Measurements from ENCODE around the gene TOMM20L. TPM values are rescaled to one million over a fixed set of nuclear protein-coding genes. Genes with fewer than 3 reads are reported as not detected.
A peak's percentile ranks its signal among the peaks of the same experiment; 100 is the strongest.

TOMM20L gene
- total and polyA plus RNA-seq, 2 of the 13 experiments (the other 11 are each of a cell fraction or from before 2014, with no cell fraction given): 0.46 TPM; not detected in 1

GRCh38 chr14:58427281-58428117, 31.8 kb downstream of the TOMM20L start, which contains the start of the genes KIAA0586 and TIMM9 (continued):
- no peak for TF ChIP-seq CTCF (CRISPR knock-in tag; IDR thresholded peaks at IDR 0.05)
- TF ChIP-seq ELF1 (CRISPR knock-in tag; IDR thresholded peaks at IDR 0.05): peak; percentile 70; the same call in 1 of the 2 replicates
- no peak for TF ChIP-seq HMGA1 (CRISPR knock-in tag; conservative IDR thresholded peaks at IDR 0.05)
- TF ChIP-seq MIER2 (CRISPR knock-in tag; IDR thresholded peaks at IDR 0.05): no peak; the same call in 1 of the 2 replicates
- no peak for TF ChIP-seq ZNF101 (CRISPR knock-in tag; IDR thresholded peaks at IDR 0.05; ENCODE audit: borderline replicate concordance, low read depth)
- no peak for TF ChIP-seq ZFP36L2 (CRISPR knock-in tag; IDR thresholded peaks at IDR 0.05)
- 0 out of 2 replicates have a peak, but pooled peaks have one; percentile 57 for TF ChIP-seq ZNF674 (CRISPR knock-in tag; IDR thresholded peaks at IDR 0.05; ENCODE audit: low read depth)
- no peak for TF ChIP-seq NFE2L2 (IDR thresholded peaks at IDR 0.05; ENCODE audit: low read length)
- TF ChIP-seq SIX4 (CRISPR knock-in tag; IDR thresholded peaks at IDR 0.05): peak; percentile 47; the same call in 1 of the 2 replicates
- no peak for TF ChIP-seq HOMEZ (CRISPR knock-in tag; IDR thresholded peaks at IDR 0.05; ENCODE audit: low read depth)
- TF ChIP-seq RARG (CRISPR knock-in tag; IDR thresholded peaks at IDR 0.05; ENCODE audit: low read depth): no peak
- 0 out of 2 replicates have a peak, but pooled peaks have one; percentile 15 for TF ChIP-seq ZNF749 (CRISPR knock-in tag; IDR thresholded peaks at IDR 0.05; ENCODE audit: borderline replicate concordance)
- no peak for TF ChIP-seq ZNF598 (CRISPR knock-in tag; IDR thresholded peaks at IDR 0.05; ENCODE audit: borderline replicate concordance)
- 0 out of 4 replicates have a peak, but pooled peaks of 1 of the 2 experiments have one; percentile 28 for TF ChIP-seq KLF16 (CRISPR knock-in tag; IDR thresholded peaks at IDR 0.05)
- no peak for TF ChIP-seq XBP1 (CRISPR knock-in tag; IDR thresholded peaks at IDR 0.05)
- TF ChIP-seq ZNF256 (CRISPR knock-in tag; conservative IDR thresholded peaks at IDR 0.05): no peak
- TF ChIP-seq SOX5 (CRISPR knock-in tag; IDR thresholded peaks at IDR 0.05; ENCODE audit: borderline replicate concordance): peak; percentile 12
- no peak for TF ChIP-seq RAD51 (IDR thresholded peaks at IDR 0.05; ENCODE audit: borderline replicate concordance)
- 0 out of 2 replicates have a peak, but pooled peaks have one; percentile 6 for TF ChIP-seq ZNF142 (CRISPR knock-in tag; IDR thresholded peaks at IDR 0.05)
- peak; percentile 32; the same call in 1 of the 2 replicates for TF ChIP-seq ZNF350 (CRISPR knock-in tag; IDR thresholded peaks at IDR 0.05; ENCODE audit: borderline replicate concordance, low read depth)

Data from HepG2 (cell line).